ENCODE data around the gene SCML2.
"Not testable (repeated sequence)": the region's sequence is repeated elsewhere in the genome, so short reads cannot be mapped to it uniquely, and the experiment has no call there.

The SCML2 gene

GRCh38 chrX:18354369-18355223 lies at the start of gene SCML2:
Gene SCML2 (minus strand): TSS chrX:18354688. CDS start chrX:18334071, 20,617 bp downstream.
- FAIRE-seq, result no peak
- no peak for DNase-seq (ENCODE audit: insufficient read length, low spot score)
- peak; percentile 61; the same call in 1 of the 2 replicates for TF ChIP-seq POLR2A (IDR thresholded peaks at IDR 0.05; ENCODE audit: low read depth, low read length)

- DNase-seq (ENCODE audit: insufficient read length, low spot score) (no peak), FAIRE-seq (no peak)
- no peak for TF ChIP-seq POLR2A (IDR thresholded peaks at IDR 0.05; ENCODE audit: low read depth, low read length)
These were observed 47.3 kb upstream of the SCML2 start for GRCh38 chrX:18401848-18402213.

DNA sequence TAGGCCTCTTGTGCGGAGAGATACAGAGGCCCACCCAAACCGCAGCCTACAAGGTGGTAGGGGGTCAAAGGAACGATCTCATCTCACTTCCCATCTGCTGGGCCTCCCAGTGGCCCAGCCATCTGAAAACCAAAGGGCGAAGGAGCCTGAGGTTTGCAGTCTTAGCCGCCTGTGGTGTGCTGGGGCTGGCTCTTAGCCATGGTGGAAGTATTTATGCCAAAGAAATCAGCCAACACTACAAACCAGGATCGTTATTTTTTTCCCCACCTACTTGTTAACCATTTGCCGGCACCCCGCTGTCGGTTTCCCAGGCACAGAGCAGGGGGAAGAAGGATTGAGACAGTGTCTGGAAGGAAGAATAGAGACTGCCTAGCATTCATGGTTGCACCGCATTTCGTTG lies 40.0 kb upstream of the SCML2 start:
- no peak for DNase-seq (ENCODE audit: insufficient read length, low spot score)
- no peak for TF ChIP-seq POLR2A (IDR thresholded peaks at IDR 0.05; ENCODE audit: low read depth, low read length)
- FAIRE-seq, result no peak

GRCh38 chrX:18390941-18391538 lies 36.6 kb upstream of the SCML2 start:
- no peak for TF ChIP-seq POLR2A (IDR thresholded peaks at IDR 0.05; ENCODE audit: low read depth, low read length)
- DNase-seq (ENCODE audit: insufficient read length, low spot score) (no peak), FAIRE-seq (no peak)

DNA sequence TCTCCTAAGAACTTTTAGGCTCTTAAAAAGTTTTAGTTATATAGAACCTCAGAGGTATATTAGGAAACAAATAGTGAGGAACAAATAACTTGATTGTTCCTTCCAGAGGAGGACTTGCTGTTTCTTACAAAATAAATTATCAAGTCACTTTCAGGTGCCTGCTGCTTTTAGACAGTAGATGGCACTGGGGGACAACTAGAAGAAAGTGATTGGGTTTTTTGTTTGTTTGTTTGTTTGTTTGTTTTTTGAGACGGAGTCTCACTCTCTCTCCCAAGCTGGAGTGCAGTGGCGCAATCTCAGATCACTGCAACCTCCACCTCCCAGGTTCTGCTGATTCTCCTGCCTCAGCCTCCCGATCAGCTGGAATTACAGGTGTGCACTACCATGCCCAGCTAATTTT lies 35.5 kb upstream of the SCML2 start:
- no peak for DNase-seq (ENCODE audit: insufficient read length, low spot score)
- no peak for TF ChIP-seq POLR2A (IDR thresholded peaks at IDR 0.05; ENCODE audit: low read depth, low read length)
- FAIRE-seq, result no peak

GRCh38 chrX:18377796-18378195 lies 23.3 kb upstream of the SCML2 start:
- DNase-seq (ENCODE audit: insufficient read length, low spot score) (peak; percentile 7), FAIRE-seq (no peak)

GRCh38 chrX:18375131-18375805 lies 20.8 kb upstream of the SCML2 start:
- not testable (repeated sequence) for DNase-seq (ENCODE audit: insufficient read length, low spot score); FAIRE-seq

More at GRCh38 chrX:18377796-18378195, 23.3 kb upstream of the SCML2 start:
- no peak for TF ChIP-seq POLR2A (IDR thresholded peaks at IDR 0.05; ENCODE audit: low read depth, low read length)

DNA sequence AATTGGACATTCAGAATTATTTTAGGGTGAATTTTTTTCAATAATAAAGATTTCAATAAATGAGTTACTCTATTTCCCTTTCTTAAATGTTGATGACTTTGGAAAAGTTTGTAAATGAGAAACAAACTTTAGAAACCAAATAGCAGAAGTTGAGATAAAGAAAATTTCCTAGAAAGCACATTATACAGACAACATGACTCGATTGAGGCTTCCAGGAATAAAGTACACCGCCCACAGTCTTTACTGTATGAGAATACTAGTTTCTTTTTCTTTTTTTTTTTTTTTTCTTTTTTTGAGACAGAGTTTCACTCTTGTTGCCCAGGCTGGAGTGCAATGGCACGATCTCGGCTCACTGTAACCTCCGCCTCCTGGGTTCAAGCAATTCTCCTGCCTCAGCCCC lies 14.6 kb upstream of the SCML2 start:
- not testable (repeated sequence) for DNase-seq (ENCODE audit: insufficient read length, low spot score); FAIRE-seq

DNA sequence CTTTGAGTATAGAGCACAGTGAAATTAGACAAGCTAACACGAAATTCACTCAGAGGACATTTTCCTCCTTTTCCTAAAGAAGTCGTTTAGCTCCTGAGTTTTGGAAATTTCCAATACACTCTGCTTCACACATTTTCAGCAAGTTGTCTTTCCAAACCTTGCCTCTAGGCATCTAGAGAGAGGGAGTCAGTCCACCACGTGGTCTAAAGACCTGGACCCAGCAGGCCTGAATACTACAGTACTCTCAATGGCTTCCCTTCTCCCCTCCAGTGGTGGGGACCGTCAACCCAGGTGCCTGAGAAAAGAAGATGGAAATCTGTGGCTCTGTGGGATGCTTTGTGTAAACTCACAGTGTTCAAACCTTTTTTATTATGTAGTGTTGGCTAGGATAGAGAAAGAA lies 13.9 kb upstream of the SCML2 start:
- FAIRE-seq (no peak), DNase-seq (ENCODE audit: insufficient read length, low spot score) (no peak)
- TF ChIP-seq POLR2A (IDR thresholded peaks at IDR 0.05; ENCODE audit: low read depth, low read length), result no peak

- TF ChIP-seq POLR2A (IDR thresholded peaks at IDR 0.05; ENCODE audit: low read depth, low read length), result no peak
- DNase-seq (ENCODE audit: insufficient read length, low spot score), result no peak
- no peak for FAIRE-seq
These were observed 6.4 kb upstream of the SCML2 start for GRCh38 chrX:18360867-18361266.

- FAIRE-seq (no peak), DNase-seq (ENCODE audit: insufficient read length, low spot score) (no peak)
- TF ChIP-seq POLR2A (IDR thresholded peaks at IDR 0.05; ENCODE audit: low read depth, low read length), result no peak
These were observed 538 bp downstream of the SCML2 start for GRCh38 chrX:18353931-18354368.

DNA sequence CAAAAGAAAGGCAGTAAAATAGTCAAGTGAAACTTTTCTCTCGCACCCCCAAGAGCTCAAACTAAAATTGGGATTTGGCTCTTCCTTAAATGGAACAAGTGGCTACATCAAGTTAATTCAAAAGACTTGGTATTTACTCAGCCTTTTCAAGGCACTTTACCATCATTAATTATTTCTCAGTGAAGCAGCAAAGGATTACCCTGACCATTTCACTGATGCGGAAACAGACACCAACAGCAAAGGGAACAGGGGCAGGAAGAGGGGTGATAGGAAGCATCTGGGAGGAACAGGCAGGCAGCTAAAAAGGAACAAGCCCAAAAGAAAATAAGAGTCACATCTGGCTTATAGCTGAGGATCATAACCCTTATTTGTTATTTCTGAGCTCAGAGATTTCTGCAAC lies 2.7 kb downstream of the SCML2 start:
- FAIRE-seq, result no peak
- DNase-seq (ENCODE audit: insufficient read length, low spot score), result no peak
- TF ChIP-seq POLR2A (IDR thresholded peaks at IDR 0.05; ENCODE audit: low read depth, low read length), result no peak

DNA sequence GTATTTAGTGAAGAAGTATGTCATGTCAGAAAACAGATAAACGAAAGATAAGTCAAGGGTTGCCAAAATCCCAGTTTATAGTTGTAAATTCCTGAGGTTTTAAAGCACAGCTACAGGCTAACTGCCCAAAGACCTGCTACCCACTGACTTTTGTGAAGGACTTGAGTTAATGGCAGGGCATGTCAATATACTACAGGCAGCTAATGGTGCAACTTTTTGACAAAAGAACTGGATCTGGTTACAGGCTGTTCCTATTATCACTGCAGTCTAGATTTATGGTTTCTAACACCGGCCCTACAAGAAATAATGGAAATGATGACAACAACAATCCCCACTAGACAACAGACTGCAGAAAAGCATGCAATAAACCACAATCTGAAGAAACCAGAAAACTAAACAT lies 6.4 kb downstream of the SCML2 start:
- TF ChIP-seq POLR2A (IDR thresholded peaks at IDR 0.05; ENCODE audit: low read depth, low read length), result no peak
- FAIRE-seq, result no peak

GRCh38 chrX:18309401-18309800 lies 45.1 kb downstream of the SCML2 start:
- FAIRE-seq, result no peak

More for the DNA sequence above, 6.4 kb downstream of the SCML2 start:
- no peak for DNase-seq (ENCODE audit: insufficient read length, low spot score)

More at GRCh38 chrX:18309401-18309800, 45.1 kb downstream of the SCML2 start:
- no peak for TF ChIP-seq POLR2A (IDR thresholded peaks at IDR 0.05; ENCODE audit: low read depth, low read length)
- no peak for DNase-seq (ENCODE audit: insufficient read length, low spot score)
